GM23338 (cell line): ENCODE measurements around the gene CCDC120. TPM values are rescaled to one million over a fixed set of nuclear protein-coding genes. Genes with fewer than 3 reads are reported as not detected.
A peak's percentile ranks its signal among the peaks of the same experiment; 100 is the strongest.

ENCODE experiments used
- ATAC-seq: fragments of 200-7000 bp; cut with Tn5 transposase; 3 replicates; pipeline ENCODE4 v1.9.1; 2020
- DNase-seq: peaks from one replicate; pipeline ENCODE4 v3.0.0-alpha.2; 2015; ENCODE audit warnings: low spot score
- H2AFZ ChIP-seq: fragments of 200-600 bp; sonication (generic); 2 replicates; pipeline ENCODE4 v1.8.0; 2016; ENCODE audit warnings: antibody characterized with exemption, mild to moderate bottlenecking, moderate library complexity
- H3F3A ChIP-seq: fragments of 200-600 bp; sonication (generic); replicated peaks from 2 replicates; pipeline ENCODE4 v1.8.0; 2017; ENCODE audit warnings: antibody characterized with exemption, mixed run types, low read depth
- H3K27ac ChIP-seq: fragments of 200-600 bp; sonication (generic); 2 replicates; pipeline ENCODE4 v1.6.1; 2016; ENCODE audit warnings: low read depth
- H3K27me3 ChIP-seq: fragments of 200-600 bp; sonication (generic); 2 replicates; pipeline ENCODE4 v1.8.0; 2016; ENCODE audit warnings: mild to moderate bottlenecking, mixed run types, moderate library complexity; ENCODE audit not compliant: insufficient read depth
- H3K36me3 ChIP-seq: fragments of 200-600 bp; sonication (generic); 2 replicates; pipeline ENCODE4 v1.8.0; 2016; ENCODE audit warnings: mild to moderate bottlenecking; ENCODE audit not compliant: insufficient read depth
- H3K4me1 ChIP-seq: fragments of 200-600 bp; sonication (generic); 2 replicates; pipeline ENCODE4 v1.8.0; 2016; ENCODE audit warnings: mild to moderate bottlenecking, moderate library complexity; ENCODE audit not compliant: insufficient read depth
- H3K4me2 ChIP-seq: fragments of 200-600 bp; sonication (generic); 2 replicates; pipeline ENCODE4 v1.7.1; 2017; ENCODE audit warnings: mixed run types
- H3K4me3 ChIP-seq: fragments of 200-600 bp; sonication (generic); 2 replicates; pipeline ENCODE4 v1.6.1; 2016; ENCODE audit warnings: mixed run types
- H3K79me2 ChIP-seq: fragments of 200-600 bp; sonication (generic); replicated peaks from 2 replicates; pipeline ENCODE4 v1.8.0; 2017; ENCODE audit warnings: mild to moderate bottlenecking; ENCODE audit not compliant: insufficient read depth
- H3K9me2 ChIP-seq: fragments of 200-600 bp; sonication (generic); 2 replicates; pipeline ENCODE4 v1.8.0; 2017; ENCODE audit not compliant: insufficient read depth
- H4K20me1 ChIP-seq: fragments of 200-600 bp; sonication (generic); replicated peaks from 2 replicates; pipeline ENCODE4 v1.8.0; 2017; ENCODE audit warnings: mild to moderate bottlenecking; ENCODE audit not compliant: insufficient read depth
- H3K27ac Mint-ChIP-seq: 2 replicates; pipeline ENCODE4 v1.8.0; 2020; ENCODE audit warnings: inconsistent platforms, mild to moderate bottlenecking, moderate library complexity, mixed read lengths
- H3K27me3 Mint-ChIP-seq: 3 replicates; pipeline ENCODE4 v1.8.0; 2022; ENCODE audit warnings: low read depth, mild to moderate bottlenecking, moderate library complexity, mixed read lengths, inconsistent platforms; ENCODE audit not compliant: insufficient read depth, poor library complexity
- H3K36me3 Mint-ChIP-seq: 3 replicates; pipeline ENCODE4 v1.8.0; 2021; ENCODE audit warnings: low read depth, mild to moderate bottlenecking, inconsistent platforms, moderate library complexity, mixed read lengths
- H3K4me1 Mint-ChIP-seq: 3 replicates; pipeline ENCODE4 v1.8.0; 2020; ENCODE audit warnings: mild to moderate bottlenecking, inconsistent platforms, mixed read lengths
- H3K4me3 Mint-ChIP-seq: 3 replicates; pipeline ENCODE4 v1.8.0; 2021; ENCODE audit warnings: moderate library complexity, mild to moderate bottlenecking, inconsistent platforms, mixed read lengths
- H3K9me3 Mint-ChIP-seq: 3 replicates; pipeline ENCODE4 v1.8.0; 2020; ENCODE audit warnings: moderate library complexity, mild to moderate bottlenecking, inconsistent platforms, mixed read lengths
- EZH2 ChIP-seq: fragments of 200-600 bp; sonication (generic); IDR thresholded peaks from one replicate; pipeline ENCODE4 v1.8.0; 2017; ENCODE audit warnings: antibody characterized with exemption, mild to moderate bottlenecking, low read depth; ENCODE audit not compliant: unreplicated experiment
- EZH2phosphoT487 ChIP-seq: fragments of 200-600 bp; sonication (generic); IDR thresholded peaks from one replicate; pipeline ENCODE4 v1.8.1; 2018; ENCODE audit warnings: antibody characterized with exemption; ENCODE audit not compliant: unreplicated experiment
- POLR2AphosphoS5 ChIP-seq: IDR thresholded peaks from 2 replicates; pipeline ENCODE4 v1.6.1; 2016; ENCODE audit warnings: antibody characterized with exemption, low read depth
- STAT1 ChIP-seq: IDR thresholded peaks from one replicate; pipeline ENCODE4 v1.6.1; 2016; ENCODE audit warnings: antibody characterized with exemption; ENCODE audit not compliant: unreplicated experiment
- ZNF462 ChIP-seq: fragments of 250-450 bp; sonication (Bioruptor Pico); IDR thresholded peaks from 2 replicates; pipeline ENCODE4 v1.5.0; 2020; ENCODE audit warnings: mild to moderate bottlenecking, moderate library complexity
- polyA plus RNA-seq: library from polyadenylated mRNA; unstranded; fragments of >200 nt; fragmentation: Nextera tagmentation; extraction: Ambion mirVana; gene quantifications from 2 replicates; pipeline ENCODE4 v1.2.1, GENCODE V29; 2016
- total RNA-seq: library from RNA; depleted of rRNA; stranded (reverse); fragments of >200 nt; shearing (Covaris generic); gene quantifications from 2 replicates; pipeline ENCODE4 v1.2.3, GENCODE V29; 2014

CCDC120 gene
- total and polyA plus RNA-seq, 2 experiments from 2014 or later: 3.3 to 9.9 TPM

DNA sequence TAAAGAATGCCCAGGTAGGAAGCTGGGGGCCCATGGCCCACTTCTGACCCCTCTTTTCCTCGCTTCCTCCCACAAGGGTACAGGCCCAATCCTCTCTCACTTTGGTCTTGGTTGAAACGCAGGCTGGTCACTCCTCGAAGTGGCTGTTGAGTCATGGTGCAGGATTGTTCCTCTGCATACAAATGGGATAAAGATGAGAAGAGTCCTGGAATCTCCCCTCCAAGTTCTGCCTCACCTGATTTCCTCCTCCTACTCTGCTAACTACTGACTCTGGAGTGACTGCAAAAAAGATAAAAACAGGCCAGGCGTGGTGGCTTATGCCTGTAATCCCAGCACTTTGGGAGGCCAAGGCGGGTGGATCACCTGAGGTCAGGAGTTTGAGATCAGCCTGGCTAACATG is 19.1 kb downstream of the CCDC120 start (continued):
- no peak for TF ChIP-seq ZNF462 (CRISPR knock-in tag)
- no peak for TF ChIP-seq POLR2AphosphoS5

DNA sequence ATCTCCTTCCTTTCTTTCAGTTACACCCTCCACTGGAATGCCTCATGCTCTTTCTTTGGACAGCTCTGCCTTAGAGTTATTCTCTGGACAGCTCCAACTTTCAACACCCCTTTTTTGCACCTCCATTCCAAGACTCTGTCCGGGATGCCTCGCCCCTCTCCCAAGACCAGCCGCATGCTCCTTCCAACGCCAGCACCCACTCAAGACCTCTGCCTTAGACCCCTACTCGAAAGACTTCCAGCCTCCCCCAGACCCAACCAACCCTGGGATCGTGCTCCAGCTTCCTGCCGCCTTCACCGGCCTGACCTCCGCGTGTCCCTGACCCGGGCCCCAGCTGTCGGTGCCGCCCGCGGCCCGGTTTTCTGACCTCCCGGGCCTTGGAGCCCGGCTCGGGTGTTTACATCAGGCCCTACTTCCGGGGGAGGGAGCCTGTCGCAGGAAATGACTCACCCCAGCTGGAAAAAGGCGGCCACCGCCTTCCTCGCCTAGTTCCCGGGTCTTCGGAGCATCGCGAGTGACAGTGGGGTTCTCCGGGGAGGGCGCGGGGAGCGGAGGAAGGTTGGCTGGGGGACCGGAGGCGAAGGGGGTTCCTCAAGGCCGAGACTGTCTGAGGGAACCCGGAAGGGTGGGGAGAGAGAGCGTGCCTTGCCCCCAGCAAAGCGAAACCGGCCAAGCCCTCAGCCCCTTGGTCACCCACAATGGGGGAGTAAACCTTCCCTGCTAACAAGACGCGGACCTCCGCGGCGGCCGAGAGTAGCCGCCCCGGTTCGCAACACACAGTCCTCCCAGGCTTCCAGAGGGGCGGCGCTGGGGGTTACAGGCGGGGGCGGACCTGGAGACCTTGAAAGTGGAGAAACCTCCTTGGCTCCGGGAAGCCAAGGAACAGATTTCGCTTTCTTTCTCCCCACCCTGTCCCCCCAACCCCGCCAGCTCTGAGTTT is 21.0 kb downstream of the CCDC120 start, which contains the start of gene WDR45:
WDR45 (minus strand) TSS at position 399 of the 940 bp plus-strand sequence. CDS start 1,792 bp downstream, outside the sequence.
- H3K9me3 Mint-ChIP-seq: no peaks in the 10 kb centered on the region; the same call in 2 of the 3 replicates
- peak within 1 kb of the TSS; percentile 97 for H3K4me3 Mint-ChIP-seq
- peaks cover 5% of the 10 kb centered on the region for H3K27me3 Mint-ChIP-seq
- DNase-seq (peak; percentile 56), ATAC-seq (peak; percentile 86)
- no peaks in the 10 kb centered on the region for H4K20me1 ChIP-seq
- peak within 1 kb of the TSS; percentile 81 for H3K4me2 ChIP-seq
- H3K36me3 ChIP-seq: no peaks in the 10 kb centered on the region
- H3F3A ChIP-seq: no peaks in the 10 kb centered on the region
- no peaks in the 10 kb centered on the region for H3K4me1 ChIP-seq
- peak; percentile 83 for TF ChIP-seq POLR2AphosphoS5
- TF ChIP-seq EZH2phosphoT487: no peak
- no peak for TF ChIP-seq STAT1
- TF ChIP-seq EZH2: no peak
- no peaks in the 10 kb centered on the region; the same call in 2 of the 3 replicates for H3K4me1 Mint-ChIP-seq
- peak within 1 kb of the TSS; percentile 65 for H3K4me3 ChIP-seq
- no peaks in the 10 kb centered on the region for H3K9me2 ChIP-seq
- H2AFZ ChIP-seq: peak within 1 kb of the TSS; percentile 52
- peak within 1 kb of the TSS; percentile 69; the same call in 1 of the 2 replicates for H3K27ac ChIP-seq
- no peaks in the 10 kb centered on the region for H3K36me3 Mint-ChIP-seq
- peak within 1 kb of the TSS; percentile 90 for H3K27ac Mint-ChIP-seq
- no peaks in the 10 kb centered on the region for H3K79me2 ChIP-seq
- H3K27me3 ChIP-seq: no peaks in the 10 kb centered on the region
